ENCODE measurements around the gene RAMACL.

Gene RAMACL

GRCh38 chr6:166612471-166612881, 26.0 kb upstream of the RAMACL start:
- no peaks in the 10 kb centered on the region for H3K36me3 ChIP-seq (replicated peaks; ENCODE audit: low read depth, low read length)
- H3K4me1 ChIP-seq (ENCODE audit: low read length): no peaks in the 10 kb centered on the region
- no peak for TF ChIP-seq CTCF (IDR thresholded peaks at IDR 0.05; ENCODE audit: low read depth, low read length)
- TF ChIP-seq EZH2phosphoT487 (IDR thresholded peaks at IDR 0.05; ENCODE audit: low read depth): no peak
- no peak overlapping the region for H3K4me2 ChIP-seq (ENCODE audit: low read length)
- no peaks in the 10 kb centered on the region for H3K9me3 ChIP-seq (ENCODE audit: insufficient read depth, low read length)
- H3K79me2 ChIP-seq (ENCODE audit: low read length): no peaks in the 10 kb centered on the region
- no peak overlapping the region for H3K27ac ChIP-seq (ENCODE audit: low read length)
- H2AFZ ChIP-seq (ENCODE audit: low read depth, low read length): no peak overlapping the region
- no peaks in the 10 kb centered on the region for H4K20me1 ChIP-seq (ENCODE audit: insufficient read depth, low read length)
- no peak overlapping the region for H3K9ac ChIP-seq (ENCODE audit: low read length)
- H3K27me3 ChIP-seq (ENCODE audit: low read depth, low read length): no peaks in the 10 kb centered on the region
- no peak overlapping the region for H3K4me3 ChIP-seq (ENCODE audit: low read length)

DNA sequence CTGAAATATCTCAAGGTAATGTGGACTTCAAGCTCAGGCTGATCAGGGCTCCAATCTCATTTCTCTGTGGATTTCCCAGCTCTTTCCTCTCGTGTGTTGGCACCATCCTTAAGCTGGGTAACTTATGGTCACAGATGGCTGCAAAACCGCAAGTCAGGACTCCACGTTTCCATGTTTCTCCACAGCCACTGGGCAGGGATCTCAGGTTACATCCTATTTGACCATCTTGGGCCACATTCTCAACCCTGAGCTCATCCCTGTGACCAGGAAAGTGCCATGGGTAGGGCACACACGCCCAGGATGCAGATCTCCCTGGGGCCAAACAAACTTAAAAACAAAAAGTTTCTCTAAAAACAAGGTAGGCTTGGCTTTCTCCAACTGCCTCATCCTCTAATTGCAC, 25.2 kb upstream of the RAMACL start:
- H3K36me3 ChIP-seq (replicated peaks; ENCODE audit: low read depth, low read length): no peaks in the 10 kb centered on the region
- no peaks in the 10 kb centered on the region for H3K9me3 ChIP-seq (ENCODE audit: insufficient read depth, low read length)

GRCh38 chr6:166610069-166610468, 23.6 kb upstream of the RAMACL start:
- Histone ChIP-seq H3K27ac (ENCODE audit: low read length) (no peak overlapping the region), H3K4me1 (ENCODE audit: low read length) (no peaks in the 10 kb centered on the region), H3K36me3 (replicated peaks; ENCODE audit: low read depth, low read length) (no peaks in the 10 kb centered on the region), H3K4me3 (ENCODE audit: low read length) (no peak overlapping the region), H3K9ac (ENCODE audit: low read length) (no peak overlapping the region), H3K4me2 (ENCODE audit: low read length) (no peak overlapping the region), H2AFZ (ENCODE audit: low read depth, low read length) (no peak overlapping the region), H3K27me3 (ENCODE audit: low read depth, low read length) (no peaks in the 10 kb centered on the region), H4K20me1 (ENCODE audit: insufficient read depth, low read length) (no peaks in the 10 kb centered on the region), H3K9me3 (ENCODE audit: insufficient read depth, low read length) (no peaks in the 10 kb centered on the region), H3K79me2 (ENCODE audit: low read length) (no peaks in the 10 kb centered on the region)
- no peak for TF ChIP-seq CTCF (IDR thresholded peaks at IDR 0.05; ENCODE audit: low read depth, low read length)
- TF ChIP-seq EZH2phosphoT487 (IDR thresholded peaks at IDR 0.05; ENCODE audit: low read depth): no peak

More for the DNA sequence above, 25.2 kb upstream of the RAMACL start:
- Histone ChIP-seq H3K9ac (ENCODE audit: low read length) (no peak overlapping the region), H4K20me1 (ENCODE audit: insufficient read depth, low read length) (no peaks in the 10 kb centered on the region), H3K4me2 (ENCODE audit: low read length) (no peak overlapping the region), H3K79me2 (ENCODE audit: low read length) (no peaks in the 10 kb centered on the region), H3K27me3 (ENCODE audit: low read depth, low read length) (no peaks in the 10 kb centered on the region), H3K4me3 (ENCODE audit: low read length) (no peak overlapping the region), H3K27ac (ENCODE audit: low read length) (no peak overlapping the region), H3K4me1 (ENCODE audit: low read length) (no peaks in the 10 kb centered on the region), H2AFZ (ENCODE audit: low read depth, low read length) (no peak overlapping the region)
- no peak for TF ChIP-seq CTCF (IDR thresholded peaks at IDR 0.05; ENCODE audit: low read depth, low read length)

DNA sequence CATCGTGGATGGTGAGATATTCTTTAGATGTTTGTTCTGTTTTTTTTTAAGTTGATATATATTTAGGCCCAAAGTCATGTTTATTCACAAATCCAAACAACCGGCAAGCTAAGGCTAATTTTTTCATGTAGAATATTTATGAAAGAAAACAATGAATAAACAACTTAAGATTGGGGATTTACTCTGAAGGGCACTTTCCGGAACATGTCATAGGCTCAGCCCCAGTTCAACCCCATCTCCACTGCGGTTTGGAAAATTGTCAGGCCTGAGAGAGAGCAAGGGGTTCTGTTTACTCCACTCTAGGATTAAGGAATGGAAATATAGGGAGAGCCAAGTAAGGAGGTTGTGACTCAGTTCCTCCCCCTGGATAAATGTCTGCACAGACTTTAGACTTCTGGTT, 22.3 kb upstream of the RAMACL start:
- no peak overlapping the region for H2AFZ ChIP-seq (ENCODE audit: low read depth, low read length)
- H3K27me3 ChIP-seq (ENCODE audit: low read depth, low read length): no peaks in the 10 kb centered on the region
- no peaks in the 10 kb centered on the region for H3K4me1 ChIP-seq (ENCODE audit: low read length)
- H3K4me2 ChIP-seq (ENCODE audit: low read length): no peak overlapping the region
- no peaks in the 10 kb centered on the region for H3K36me3 ChIP-seq (replicated peaks; ENCODE audit: low read depth, low read length)
- H3K9ac ChIP-seq (ENCODE audit: low read length): no peak overlapping the region
- no peak overlapping the region for H3K4me3 ChIP-seq (ENCODE audit: low read length)
- no peaks in the 10 kb centered on the region for H3K79me2 ChIP-seq (ENCODE audit: low read length)
- TF ChIP-seq CTCF (IDR thresholded peaks at IDR 0.05; ENCODE audit: low read depth, low read length): no peak
- TF ChIP-seq EZH2phosphoT487 (IDR thresholded peaks at IDR 0.05; ENCODE audit: low read depth): no peak
- H3K27ac ChIP-seq (ENCODE audit: low read length): no peak overlapping the region
- H3K9me3 ChIP-seq (ENCODE audit: insufficient read depth, low read length): no peaks in the 10 kb centered on the region
- H4K20me1 ChIP-seq (ENCODE audit: insufficient read depth, low read length): no peaks in the 10 kb centered on the region

Measured in OCI-LY3 (cell line).